ENCODE measurements around the gene MDH1B. TPM values are rescaled to one million over a fixed set of nuclear protein-coding genes. Genes with fewer than 3 reads are reported as not detected.

Gene MDH1B
- total RNA-seq, 1 experiment from 2014 or later: 0.85 TPM

DNA sequence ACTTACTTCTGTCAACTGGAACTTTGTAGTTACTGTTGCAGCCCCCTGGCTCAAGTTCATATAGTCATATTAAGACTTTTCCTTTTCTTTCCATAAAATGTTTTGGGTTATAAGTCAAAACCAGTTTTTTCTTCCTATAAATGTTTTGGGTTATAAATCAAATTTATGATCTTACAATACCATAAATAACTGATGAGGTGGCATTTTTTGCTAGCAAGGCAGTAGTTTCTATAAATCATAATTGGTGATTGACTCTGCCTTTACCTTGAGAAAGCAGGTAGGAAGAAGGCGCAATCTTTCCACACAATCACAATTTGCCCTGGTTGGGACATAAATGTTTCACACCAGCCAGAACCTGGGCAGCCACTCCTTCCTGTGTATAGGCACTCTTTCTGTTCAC is 41.8 kb downstream of the MDH1B start:
- Histone ChIP-seq H3K4me1 (ENCODE audit: control insufficient read depth, insufficient read depth, low read length) (no peaks in the 10 kb centered on the region), H3K9me3 (ENCODE audit: control insufficient read depth, insufficient read depth, low read depth, low read length) (no peaks in the 10 kb centered on the region), H3K36me3 (ENCODE audit: control insufficient read depth, insufficient read depth, low read length) (no peaks in the 10 kb centered on the region), H3K4me3 (ENCODE audit: low read depth in 2 of 2, low read length in 2 of 2) (no peak overlapping the region), H3K27ac (ENCODE audit: low read length) (no peak overlapping the region), H3K27me3 (ENCODE audit: control insufficient read depth, insufficient read depth, low read length) (no peaks in the 10 kb centered on the region)
- TF ChIP-seq CTCF (IDR thresholded peaks at IDR 0.05) (no peak), POLR2AphosphoS5 (IDR thresholded peaks at IDR 0.05; ENCODE audit: low read depth, low read length) (no peak), SIN3A (IDR thresholded peaks at IDR 0.05; ENCODE audit: borderline replicate concordance, insufficient read depth, low read depth, low read length) (no peak), TCF7L2 (IDR thresholded peaks at IDR 0.05; ENCODE audit: low read depth, low read length) (no peak)
- TF ChIP-seq, protein P1, sequence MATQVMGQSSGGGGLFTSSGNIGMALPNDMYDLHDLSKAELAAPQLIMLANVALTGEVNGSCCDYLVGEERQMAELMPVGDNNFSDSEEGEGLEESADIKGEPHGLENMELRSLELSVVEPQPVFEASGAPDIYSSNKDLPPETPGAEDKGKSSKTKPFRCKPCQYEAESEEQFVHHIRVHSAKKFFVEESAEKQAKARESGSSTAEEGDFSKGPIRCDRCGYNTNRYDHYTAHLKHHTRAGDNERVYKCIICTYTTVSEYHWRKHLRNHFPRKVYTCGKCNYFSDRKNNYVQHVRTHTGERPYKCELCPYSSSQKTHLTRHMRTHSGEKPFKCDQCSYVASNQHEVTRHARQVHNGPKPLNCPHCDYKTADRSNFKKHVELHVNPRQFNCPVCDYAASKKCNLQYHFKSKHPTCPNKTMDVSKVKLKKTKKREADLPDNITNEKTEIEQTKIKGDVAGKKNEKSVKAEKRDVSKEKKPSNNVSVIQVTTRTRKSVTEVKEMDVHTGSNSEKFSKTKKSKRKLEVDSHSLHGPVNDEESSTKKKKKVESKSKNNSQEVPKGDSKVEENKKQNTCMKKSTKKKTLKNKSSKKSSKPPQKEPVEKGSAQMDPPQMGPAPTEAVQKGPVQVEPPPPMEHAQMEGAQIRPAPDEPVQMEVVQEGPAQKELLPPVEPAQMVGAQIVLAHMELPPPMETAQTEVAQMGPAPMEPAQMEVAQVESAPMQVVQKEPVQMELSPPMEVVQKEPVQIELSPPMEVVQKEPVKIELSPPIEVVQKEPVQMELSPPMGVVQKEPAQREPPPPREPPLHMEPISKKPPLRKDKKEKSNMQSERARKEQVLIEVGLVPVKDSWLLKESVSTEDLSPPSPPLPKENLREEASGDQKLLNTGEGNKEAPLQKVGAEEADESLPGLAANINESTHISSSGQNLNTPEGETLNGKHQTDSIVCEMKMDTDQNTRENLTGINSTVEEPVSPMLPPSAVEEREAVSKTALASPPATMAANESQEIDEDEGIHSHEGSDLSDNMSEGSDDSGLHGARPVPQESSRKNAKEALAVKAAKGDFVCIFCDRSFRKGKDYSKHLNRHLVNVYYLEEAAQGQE (IDR thresholded peaks at IDR 0.05; ENCODE audit: insufficient read depth in 1 of 2, low read depth in 2 of 2, low read length in 1 of 2): no peak
- no TSS peak for BruUV-seq (replicated peaks)
- ATAC-seq: no peak
- ChIA-PET POLR2A (no interaction called here), CTCF (no interaction called here)
- in situ Hi-C loops (cut with HindIII; ENCODE audit: low pct_unique_long_range_greater_than_20kb, low sequenced_read_pairs) (no loop called here), intact Hi-C loops (cut with micrococcal nuclease; ENCODE audit: unreplicated experiment) (no loop called here)
- DNase-seq (ENCODE audit: low read depth, low spot score): no peak

DNA sequence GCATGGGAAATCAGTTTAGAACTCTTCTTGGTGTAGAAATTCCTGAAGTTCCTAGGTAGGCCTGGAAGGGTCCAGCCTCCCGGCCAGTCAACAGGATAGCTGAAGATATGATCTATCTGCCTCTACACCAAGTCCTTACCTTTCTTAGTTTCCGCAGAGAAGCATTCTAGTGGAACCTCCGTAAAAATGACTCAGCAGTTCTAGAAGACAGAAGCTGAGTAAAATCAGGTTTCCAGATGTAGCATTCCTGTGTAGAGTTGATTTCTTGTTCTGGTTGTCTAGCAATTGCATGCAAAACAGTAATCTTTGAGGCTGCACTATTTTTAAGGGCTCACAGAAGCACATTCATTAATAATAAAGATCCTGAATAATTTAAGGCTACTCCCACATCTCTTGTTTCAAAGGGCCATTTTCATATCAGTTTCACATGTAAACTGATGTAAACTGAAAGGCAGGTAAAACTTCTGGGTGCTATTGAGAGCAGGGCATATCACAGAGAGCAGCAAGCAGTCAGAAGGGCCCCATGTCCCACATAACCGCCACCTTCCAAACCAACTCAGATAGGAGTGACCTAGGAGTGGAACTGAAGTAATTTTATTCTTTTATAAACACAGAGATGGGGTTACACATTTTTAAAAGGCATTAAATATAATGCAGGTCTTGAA is 43.7 kb downstream of the MDH1B start:
- DNase-seq (ENCODE audit: low read depth, low spot score) (no peak), ATAC-seq (no peak)
- TF ChIP-seq SIN3A (IDR thresholded peaks at IDR 0.05; ENCODE audit: borderline replicate concordance, insufficient read depth, low read depth, low read length): no peak
- TF ChIP-seq CTCF (IDR thresholded peaks at IDR 0.05): no peak
- Histone ChIP-seq H3K9me3 (ENCODE audit: control insufficient read depth, insufficient read depth, low read depth, low read length) (no peaks in the 10 kb centered on the region), H3K36me3 (ENCODE audit: control insufficient read depth, insufficient read depth, low read length) (no peaks in the 10 kb centered on the region), H3K4me3 (ENCODE audit: low read depth in 2 of 2, low read length in 2 of 2) (no peak overlapping the region), H3K4me1 (ENCODE audit: control insufficient read depth, insufficient read depth, low read length) (no peaks in the 10 kb centered on the region), H3K27me3 (ENCODE audit: control insufficient read depth, insufficient read depth, low read length) (no peaks in the 10 kb centered on the region), H3K27ac (ENCODE audit: low read length) (no peak overlapping the region)
- ChIA-PET POLR2A (no interaction called here), CTCF (no interaction called here)
- intact Hi-C loops (cut with micrococcal nuclease; ENCODE audit: unreplicated experiment) (no loop called here), in situ Hi-C loops (cut with HindIII; ENCODE audit: low pct_unique_long_range_greater_than_20kb, low sequenced_read_pairs) (no loop called here)
- BruUV-seq (replicated peaks): no TSS peak
